Measurements from ENCODE around the gene GPR35.

The GPR35 gene

GRCh38 chr2:240645801-240646175, 20.5 kb downstream of the GPR35 start:
- no peak overlapping the region for H3K4me2 ChIP-seq (ENCODE audit: insufficient read depth, low read length)
- H3K27me3 ChIP-seq (ENCODE audit: insufficient read depth, low read length, poor library complexity): peaks cover 17% of the 10 kb centered on the region

GRCh38 chr2:240646176-240646899, 21.1 kb downstream of the GPR35 start:
- TF ChIP-seq CTCF (IDR thresholded peaks at IDR 0.05; ENCODE audit: borderline replicate concordance, extremely low read depth, low read length, poor library complexity, severe bottlenecking): no peak
- no peak for TF ChIP-seq EZH2 (IDR thresholded peaks at IDR 0.05; ENCODE audit: borderline replicate concordance, low read depth, low read length, severe bottlenecking)
- H3K27me3 ChIP-seq (ENCODE audit: insufficient read depth, low read length, poor library complexity): peaks cover 17% of the 10 kb centered on the region
- no peak overlapping the region for H3K4me2 ChIP-seq (ENCODE audit: insufficient read depth, low read length)
- H3K4me3 ChIP-seq (ENCODE audit: low read depth in 1 of 2, low read length in 2 of 2): no peak overlapping the region
- H2AFZ ChIP-seq (ENCODE audit: low read depth, low read length): no peak overlapping the region
- H3K36me3 ChIP-seq (ENCODE audit: insufficient read depth, low read length): no peaks in the 10 kb centered on the region
- no peaks in the 10 kb centered on the region for H3K9me3 ChIP-seq (ENCODE audit: insufficient read depth, low read length, severe bottlenecking)
- no peak overlapping the region for H3K9ac ChIP-seq (ENCODE audit: low read depth, low read length)
- H3K4me1 ChIP-seq (ENCODE audit: insufficient read depth, low read length): no peaks in the 10 kb centered on the region
- no peaks in the 10 kb centered on the region for H3K79me2 ChIP-seq (ENCODE audit: insufficient read depth, low read length)
- no peak overlapping the region for H3K27ac ChIP-seq (ENCODE audit: low read length)
- ATAC-seq (ENCODE audit: insufficient read depth, low read depth): no peak
- DNase-seq: no peak
- H4K20me1 ChIP-seq (ENCODE audit: insufficient read depth, low read length): peaks cover 9% of the 10 kb centered on the region; the same call in 1 of the 2 replicates

More at GRCh38 chr2:240645801-240646175, 20.5 kb downstream of the GPR35 start:
- Histone ChIP-seq H3K4me3 (ENCODE audit: low read depth in 1 of 2, low read length in 2 of 2) (no peak overlapping the region), H4K20me1 (ENCODE audit: insufficient read depth, low read length) (peaks cover 9% of the 10 kb centered on the region; the same call in 1 of the 2 replicates), H3K9me3 (ENCODE audit: insufficient read depth, low read length, severe bottlenecking) (no peaks in the 10 kb centered on the region), H3K79me2 (ENCODE audit: insufficient read depth, low read length) (no peaks in the 10 kb centered on the region), H3K9ac (ENCODE audit: low read depth, low read length) (no peak overlapping the region), H3K4me1 (ENCODE audit: insufficient read depth, low read length) (no peaks in the 10 kb centered on the region), H3K27ac (ENCODE audit: low read length) (no peak overlapping the region), H2AFZ (ENCODE audit: low read depth, low read length) (no peak overlapping the region), H3K36me3 (ENCODE audit: insufficient read depth, low read length) (no peaks in the 10 kb centered on the region)
- TF ChIP-seq CTCF (IDR thresholded peaks at IDR 0.05; ENCODE audit: borderline replicate concordance, extremely low read depth, low read length, poor library complexity, severe bottlenecking) (no peak), EZH2 (IDR thresholded peaks at IDR 0.05; ENCODE audit: borderline replicate concordance, low read depth, low read length, severe bottlenecking) (no peak)
- DNase-seq: no peak
- ATAC-seq (ENCODE audit: insufficient read depth, low read depth): no peak

GRCh38 chr2:240646900-240647502, 21.7 kb downstream of the GPR35 start:
- Histone ChIP-seq H3K4me2 (ENCODE audit: insufficient read depth, low read length) (no peak overlapping the region), H3K9ac (ENCODE audit: low read depth, low read length) (no peak overlapping the region), H3K4me3 (ENCODE audit: low read depth in 1 of 2, low read length in 2 of 2) (no peak overlapping the region), H2AFZ (ENCODE audit: low read depth, low read length) (no peak overlapping the region), H4K20me1 (ENCODE audit: insufficient read depth, low read length) (peaks cover 9% of the 10 kb centered on the region; the same call in 1 of the 2 replicates), H3K27ac (ENCODE audit: low read length) (no peak overlapping the region), H3K79me2 (ENCODE audit: insufficient read depth, low read length) (no peaks in the 10 kb centered on the region), H3K9me3 (ENCODE audit: insufficient read depth, low read length, severe bottlenecking) (no peaks in the 10 kb centered on the region), H3K27me3 (ENCODE audit: insufficient read depth, low read length, poor library complexity) (peaks cover 17% of the 10 kb centered on the region), H3K36me3 (ENCODE audit: insufficient read depth, low read length) (no peaks in the 10 kb centered on the region), H3K4me1 (ENCODE audit: insufficient read depth, low read length) (no peaks in the 10 kb centered on the region)
- TF ChIP-seq CTCF (IDR thresholded peaks at IDR 0.05; ENCODE audit: borderline replicate concordance, extremely low read depth, low read length, poor library complexity, severe bottlenecking): no peak
- no peak for TF ChIP-seq EZH2 (IDR thresholded peaks at IDR 0.05; ENCODE audit: borderline replicate concordance, low read depth, low read length, severe bottlenecking)
- DNase-seq (no peak), ATAC-seq (ENCODE audit: insufficient read depth, low read depth) (no peak)

Data from DND-41 (cell line).